Mesothelial cell of epicardium (in vitro differentiated cells): ENCODE results near the gene INTS4. TPM values are rescaled to one million over a fixed set of nuclear protein-coding genes. Genes with fewer than 3 reads are reported as not detected.
"Not testable (repeated sequence)": the region's sequence is repeated elsewhere in the genome, so short reads cannot be mapped to it uniquely, and the experiment has no call there.

Experiments used
- DNase-seq, 2 experiments: peaks; one replicate each; pipeline ENCODE4 v3.0.0; 2021; ENCODE audit warnings: low spot score in 2 of 2; ENCODE audit not compliant: unreplicated experiment in 2 of 2
- H3K27ac Mint-ChIP-seq: 2 replicates; pipeline ENCODE4 v1.8.0; 2021; ENCODE audit warnings: mixed read lengths
- H3K27me3 Mint-ChIP-seq: 2 replicates; pipeline ENCODE4 v1.8.0; 2021; ENCODE audit warnings: low read depth, mixed read lengths
- H3K36me3 Mint-ChIP-seq: 2 replicates; pipeline ENCODE4 v1.8.0; 2021; ENCODE audit warnings: mixed read lengths
- H3K4me1 Mint-ChIP-seq: 2 replicates; pipeline ENCODE4 v1.8.0; 2021; ENCODE audit warnings: mixed read lengths
- H3K4me3 Mint-ChIP-seq: 2 replicates; pipeline ENCODE4 v1.8.0; 2021; ENCODE audit warnings: mild to moderate bottlenecking, moderate library complexity, mixed read lengths
- H3K9me3 Mint-ChIP-seq: 2 replicates; pipeline ENCODE4 v1.8.0; 2021; ENCODE audit warnings: mixed read lengths
- total RNA-seq: library from RNA; stranded (reverse); gene quantifications from 3 replicates; pipeline ENCODE4 v1.2.1, GENCODE V29; 2021
- TF ChIP-seq, protein P1 (sequence below): fragments of 200-600 bp; sonication (generic); IDR thresholded peaks from one replicate; pipeline ENCODE4 v1.5.0; 2021; ENCODE audit warnings: antibody characterized with exemption; ENCODE audit not compliant: unreplicated experiment

The INTS4 gene
- total RNA-seq, 1 donor from 2014 or later: 48.3 TPM

DNA sequence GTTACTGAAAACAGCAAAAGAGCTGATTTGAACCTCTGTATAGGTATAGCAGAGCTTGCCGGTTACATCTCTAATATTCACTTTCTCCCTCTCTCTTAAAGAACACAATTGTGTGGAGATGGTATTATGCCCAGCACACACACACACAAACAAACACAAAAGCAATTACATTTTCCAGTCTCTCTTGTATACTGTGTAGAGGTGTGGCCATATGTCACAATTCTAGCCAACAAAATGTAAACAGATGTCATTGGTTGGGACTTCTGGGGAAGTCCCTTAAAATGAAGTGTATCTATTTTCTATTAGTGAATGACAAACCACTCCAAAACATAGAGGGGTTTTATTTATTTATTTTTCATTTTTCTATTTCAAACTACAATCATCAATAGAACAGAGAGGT lies 15.8 kb upstream of the INTS4 start:
- no peak overlapping the region for H3K27ac Mint-ChIP-seq
- peaks cover 2% of the 10 kb centered on the region for H3K36me3 Mint-ChIP-seq
- H3K9me3 Mint-ChIP-seq: no peaks in the 10 kb centered on the region
- no peak for DNase-seq
- H3K4me1 Mint-ChIP-seq: no peaks in the 10 kb centered on the region
- no peak overlapping the region for H3K4me3 Mint-ChIP-seq
- TF ChIP-seq, protein P1, sequence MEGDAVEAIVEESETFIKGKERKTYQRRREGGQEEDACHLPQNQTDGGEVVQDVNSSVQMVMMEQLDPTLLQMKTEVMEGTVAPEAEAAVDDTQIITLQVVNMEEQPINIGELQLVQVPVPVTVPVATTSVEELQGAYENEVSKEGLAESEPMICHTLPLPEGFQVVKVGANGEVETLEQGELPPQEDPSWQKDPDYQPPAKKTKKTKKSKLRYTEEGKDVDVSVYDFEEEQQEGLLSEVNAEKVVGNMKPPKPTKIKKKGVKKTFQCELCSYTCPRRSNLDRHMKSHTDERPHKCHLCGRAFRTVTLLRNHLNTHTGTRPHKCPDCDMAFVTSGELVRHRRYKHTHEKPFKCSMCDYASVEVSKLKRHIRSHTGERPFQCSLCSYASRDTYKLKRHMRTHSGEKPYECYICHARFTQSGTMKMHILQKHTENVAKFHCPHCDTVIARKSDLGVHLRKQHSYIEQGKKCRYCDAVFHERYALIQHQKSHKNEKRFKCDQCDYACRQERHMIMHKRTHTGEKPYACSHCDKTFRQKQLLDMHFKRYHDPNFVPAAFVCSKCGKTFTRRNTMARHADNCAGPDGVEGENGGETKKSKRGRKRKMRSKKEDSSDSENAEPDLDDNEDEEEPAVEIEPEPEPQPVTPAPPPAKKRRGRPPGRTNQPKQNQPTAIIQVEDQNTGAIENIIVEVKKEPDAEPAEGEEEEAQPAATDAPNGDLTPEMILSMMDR: no peak
- H3K27me3 Mint-ChIP-seq: no peaks in the 10 kb centered on the region

DNA sequence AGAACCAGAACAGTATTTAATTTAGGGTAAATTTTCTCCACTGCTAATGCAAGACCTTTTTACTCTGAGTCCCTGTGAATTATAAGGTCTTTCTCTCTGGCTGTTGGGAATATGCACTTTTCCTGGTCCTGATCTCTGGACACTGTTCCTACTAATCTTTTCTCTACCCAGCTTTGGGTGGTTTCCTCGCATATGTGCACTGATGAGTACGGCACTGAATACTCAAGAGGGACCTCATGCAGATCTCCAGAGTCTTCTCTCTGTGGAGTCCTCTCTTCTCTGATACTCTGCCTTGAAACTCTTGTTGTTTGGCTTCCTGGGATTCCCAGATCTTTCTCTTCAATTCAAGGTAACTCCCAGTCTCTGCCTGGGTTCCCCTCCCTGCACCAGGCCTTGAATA lies 14.6 kb upstream of the INTS4 start:
- TF ChIP-seq, protein P1: no peak
- Mint-ChIP-seq H3K27ac (no peak overlapping the region), H3K4me3 (no peak overlapping the region), H3K27me3 (peaks cover 3% of the 10 kb centered on the region), H3K9me3 (no peaks in the 10 kb centered on the region), H3K36me3 (no peaks in the 10 kb centered on the region), H3K4me1 (no peaks in the 10 kb centered on the region)
- DNase-seq: no peak

DNA sequence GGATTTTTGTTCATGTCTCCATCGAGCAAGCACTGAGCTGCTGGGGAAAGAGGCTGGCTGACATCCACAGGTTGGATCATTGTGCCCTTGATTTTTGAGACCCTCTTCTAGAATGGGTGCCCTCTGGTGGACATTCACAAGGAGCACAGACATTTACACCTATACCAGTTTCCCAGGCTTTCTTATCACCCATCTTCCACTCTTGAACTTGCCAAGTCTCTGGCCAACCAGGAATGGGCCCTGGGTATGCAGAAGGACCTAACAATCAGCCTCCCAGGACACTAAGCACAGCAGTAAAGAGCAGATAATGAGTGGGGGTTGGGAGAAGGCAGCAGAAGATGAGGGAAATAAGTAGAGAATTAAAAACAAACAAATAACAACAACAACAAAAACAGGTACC lies 5.7 kb upstream of the INTS4 start:
- no peaks in the 10 kb centered on the region for H3K36me3 Mint-ChIP-seq
- no peak for DNase-seq
- H3K27ac Mint-ChIP-seq: no peak overlapping the region
- H3K27me3 Mint-ChIP-seq: peaks cover 6% of the 10 kb centered on the region
- TF ChIP-seq, protein P1: peak; percentile 67
- no peaks in the 10 kb centered on the region for H3K9me3 Mint-ChIP-seq
- H3K4me1 Mint-ChIP-seq: peaks cover 3% of the 10 kb centered on the region
- no peak overlapping the region for H3K4me3 Mint-ChIP-seq

DNA sequence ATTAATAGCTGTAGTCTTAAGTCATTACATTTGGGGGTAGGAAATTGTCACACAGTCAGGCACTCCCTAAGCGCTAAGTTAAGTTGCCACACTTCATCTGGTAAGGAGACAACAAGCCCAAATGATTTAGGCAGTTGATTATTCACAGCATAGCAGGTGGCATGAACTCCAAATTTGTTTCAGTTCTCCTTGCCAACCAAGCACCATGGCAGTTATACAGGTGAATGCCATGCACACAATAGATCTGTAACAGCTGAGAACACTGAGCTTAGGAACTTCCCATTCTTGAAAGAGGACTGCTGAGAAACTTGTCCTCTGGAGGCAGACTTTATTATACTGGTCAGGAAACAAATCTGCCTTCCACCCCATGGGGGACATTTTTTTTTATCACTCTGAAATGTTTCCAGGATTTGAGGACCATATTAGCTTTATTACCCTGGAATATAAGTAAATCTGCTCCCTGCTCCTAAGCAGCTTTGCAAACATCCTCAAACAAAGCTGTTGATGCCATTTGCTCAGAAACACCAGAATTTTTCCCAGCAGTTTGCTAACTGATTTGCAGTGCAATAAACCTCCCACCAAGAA lies 5.1 kb upstream of the INTS4 start:
- Mint-ChIP-seq H3K4me3 (no peak overlapping the region), H3K27ac (no peak overlapping the region), H3K4me1 (peaks cover 6% of the 10 kb centered on the region), H3K9me3 (no peaks in the 10 kb centered on the region), H3K36me3 (no peaks in the 10 kb centered on the region), H3K27me3 (peaks cover 5% of the 10 kb centered on the region)
- DNase-seq: no peak
- TF ChIP-seq, protein P1: no peak

DNA sequence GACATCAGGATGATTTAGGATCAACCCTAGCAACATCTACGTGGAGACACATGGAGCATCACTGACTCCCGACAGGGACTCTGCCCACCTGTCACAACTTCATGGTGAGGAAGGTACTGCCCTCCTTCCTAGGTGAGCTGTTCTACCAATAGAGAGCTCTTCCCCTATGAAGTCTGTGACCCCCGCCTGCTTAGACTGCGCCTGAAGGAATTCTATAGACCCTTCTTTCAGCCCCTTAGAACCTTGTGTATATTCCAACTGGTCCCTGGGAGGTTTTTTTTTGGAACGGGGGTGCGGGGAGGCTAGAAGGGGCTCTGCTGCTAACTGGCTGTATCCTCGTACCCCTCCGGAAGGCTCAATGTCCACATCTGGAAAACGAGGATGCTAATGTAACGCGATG lies 566 bp downstream of the INTS4 start:
- DNase-seq: no peak
- H3K9me3 Mint-ChIP-seq: no peaks in the 10 kb centered on the region
- peak overlapping the region; percentile 91 for H3K27ac Mint-ChIP-seq
- peak overlapping the region; percentile 97 for H3K4me3 Mint-ChIP-seq
- H3K36me3 Mint-ChIP-seq: peaks cover 4% of the 10 kb centered on the region
- H3K4me1 Mint-ChIP-seq: peaks cover 16% of the 10 kb centered on the region
- H3K27me3 Mint-ChIP-seq: no peaks in the 10 kb centered on the region
- TF ChIP-seq, protein P1: no peak

DNA sequence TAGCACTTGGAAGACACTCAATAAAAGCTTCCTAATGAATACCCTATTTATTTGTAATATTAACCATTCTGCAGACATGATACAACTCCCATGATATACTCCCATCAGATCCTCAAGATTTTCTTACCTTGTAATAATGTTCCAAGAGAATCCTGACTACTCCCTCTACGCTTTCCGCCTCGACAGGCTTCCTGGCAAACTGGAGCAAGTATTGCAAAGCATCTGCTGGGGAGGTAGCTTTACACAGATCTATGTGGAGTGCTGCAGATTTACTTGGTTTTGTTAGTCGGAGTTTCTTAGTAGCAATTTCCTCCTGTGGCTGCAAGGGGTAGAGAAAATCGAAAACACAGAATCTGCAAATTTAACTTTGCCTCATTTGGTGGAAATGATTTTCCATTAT lies 3.5 kb downstream of the INTS4 start:
- Mint-ChIP-seq H3K36me3 (peaks cover 22% of the 10 kb centered on the region), H3K9me3 (no peaks in the 10 kb centered on the region), H3K4me1 (peaks cover 16% of the 10 kb centered on the region), H3K4me3 (no peak overlapping the region), H3K27ac (no peak overlapping the region), H3K27me3 (no peaks in the 10 kb centered on the region)
- TF ChIP-seq, protein P1: no peak
- DNase-seq: no peak

DNA sequence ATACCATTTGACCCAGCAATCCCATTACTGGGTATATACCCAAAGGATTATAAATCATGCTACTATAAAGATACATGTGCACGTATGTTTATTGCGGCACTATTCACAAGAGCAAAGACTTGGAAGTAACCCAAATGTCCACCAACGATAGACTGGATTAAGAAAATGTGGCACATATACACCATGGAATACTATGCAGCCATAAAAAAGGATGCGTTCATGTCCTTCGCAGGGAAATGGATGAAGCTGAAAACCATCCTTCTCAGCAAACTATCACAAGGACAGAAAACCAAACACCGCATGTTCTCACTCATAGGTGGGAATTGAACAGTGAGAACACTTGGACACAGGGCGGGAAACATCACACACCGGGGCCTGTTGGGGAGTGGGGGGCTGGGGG lies 8.0 kb downstream of the INTS4 start:
- H3K27ac Mint-ChIP-seq, H3K4me1 Mint-ChIP-seq, H3K27me3 Mint-ChIP-seq, H3K4me3 Mint-ChIP-seq, DNase-seq, H3K9me3 Mint-ChIP-seq: not testable (repeated sequence)
- peaks cover 49% of the 10 kb centered on the region for H3K36me3 Mint-ChIP-seq
